GM21526 (cell line): Measurements from ENCODE around the gene MYB.

Experiments used
- ATAC-seq: cut with Tn5 transposase; IDR thresholded peaks from one replicate; pipeline ENCODE4 v1.9.1; 2021; ENCODE audit warnings: moderate library complexity; ENCODE audit not compliant: unreplicated experiment, low FRiP score

Gene MYB

GRCh38 chr6:135185483-135185882 lies 4.4 kb downstream of the MYB start:
- ATAC-seq = no peak

DNA sequence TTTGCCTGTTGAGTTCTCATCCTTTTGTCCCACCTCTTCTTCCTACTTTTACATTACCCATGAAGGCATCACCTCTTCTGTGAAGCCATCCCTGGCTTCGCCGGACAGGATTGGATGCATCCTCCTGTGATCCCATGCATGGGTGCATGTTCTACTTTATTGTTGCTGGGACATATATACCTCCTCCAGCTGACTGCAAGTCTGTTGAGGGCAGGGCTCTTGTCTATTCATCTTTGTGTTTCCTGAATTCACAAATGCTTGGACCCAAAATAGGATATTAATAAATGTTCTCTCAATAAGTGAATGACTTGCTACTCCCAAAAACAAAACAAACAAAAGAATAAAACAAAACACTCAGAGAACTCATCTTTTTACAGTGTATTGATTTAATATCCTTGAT lies 5.1 kb downstream of the MYB start:
- ATAC-seq = no peak

GRCh38 chr6:135187372-135187771 lies 6.3 kb downstream of the MYB start:
- ATAC-seq = no peak

DNA sequence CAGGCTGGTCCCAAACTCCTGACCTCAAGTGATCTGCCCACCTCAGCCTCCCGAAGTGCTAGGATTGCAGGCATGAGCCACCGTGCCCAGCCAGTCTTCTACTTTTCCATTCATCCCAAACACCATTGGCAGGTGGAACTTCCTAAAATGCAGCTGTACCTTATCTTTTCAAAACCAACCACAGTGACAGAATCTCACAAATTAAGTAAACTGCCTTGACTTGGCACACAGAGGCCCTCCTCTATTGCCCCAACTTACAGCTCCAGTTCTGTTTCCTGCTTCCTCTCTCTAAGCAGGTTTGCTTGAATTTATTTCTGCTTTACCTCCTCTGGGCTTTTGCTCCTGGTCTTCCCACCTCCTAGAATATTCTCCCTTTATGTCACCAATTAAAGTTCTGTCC lies 7.6 kb downstream of the MYB start:
- no peak for ATAC-seq

- ATAC-seq = no peak
Observed at GRCh38 chr6:135189344-135189743, 8.2 kb downstream of the MYB start.

DNA sequence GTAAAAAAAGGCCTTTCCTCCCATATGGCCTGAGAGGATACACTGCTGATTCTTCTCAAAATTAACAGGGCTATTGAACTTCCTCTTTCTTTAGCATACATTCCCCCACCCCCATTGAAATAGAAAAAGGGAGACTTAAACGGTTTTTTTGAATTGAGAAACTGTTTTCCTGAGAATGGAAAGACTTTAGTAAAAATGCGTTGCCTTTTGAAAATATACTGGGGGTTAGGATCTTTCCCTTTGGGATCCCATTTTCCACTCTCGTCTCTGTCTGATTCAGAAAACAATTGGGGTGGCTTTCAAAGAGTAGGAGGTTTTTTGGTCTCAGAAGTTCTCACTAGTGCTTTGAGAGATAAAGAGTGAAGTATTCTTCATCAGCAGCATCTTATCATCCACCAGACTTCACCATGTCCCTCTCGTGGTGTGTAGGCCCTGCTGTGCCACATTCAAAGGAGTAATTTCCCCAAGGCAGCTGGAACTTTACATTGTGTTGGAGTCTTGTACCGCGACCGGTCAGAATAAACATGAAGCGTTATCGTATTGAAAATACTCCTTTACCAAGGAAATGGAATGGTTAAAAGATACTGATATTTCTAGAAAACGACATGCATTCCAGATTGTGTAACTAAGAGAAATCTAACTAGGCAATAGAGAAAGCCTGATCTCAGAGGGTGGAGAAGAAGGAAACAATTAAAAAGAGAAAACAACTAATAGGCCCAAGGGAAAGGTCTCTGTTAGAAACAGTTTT lies 10.6 kb downstream of the MYB start:
- no peak for ATAC-seq

GRCh38 chr6:135192256-135193174 lies 11.4 kb downstream of the MYB start:
- ATAC-seq = no peak

GRCh38 chr6:135193221-135193620 lies 12.1 kb downstream of the MYB start:
- ATAC-seq = no peak

DNA sequence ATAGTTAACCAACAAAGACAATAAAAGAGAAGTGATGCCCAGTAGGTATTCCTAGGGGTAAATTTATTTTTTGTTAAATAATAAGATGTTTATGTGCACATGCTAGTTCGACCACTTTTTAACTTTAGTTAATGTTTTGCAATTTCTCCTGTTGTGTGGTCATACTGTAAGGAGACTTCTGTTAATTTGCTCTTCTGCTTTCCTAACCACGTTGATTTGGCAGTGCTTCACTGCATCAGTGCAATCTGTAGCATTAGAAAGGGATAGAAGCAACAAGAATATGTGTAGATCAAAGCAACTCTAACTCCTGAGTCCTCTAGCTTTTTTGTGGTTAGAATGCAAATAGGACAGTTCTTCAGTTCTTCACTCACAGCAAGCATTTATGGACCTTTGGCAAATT lies 13.9 kb downstream of the MYB start:
- ATAC-seq = no peak

DNA sequence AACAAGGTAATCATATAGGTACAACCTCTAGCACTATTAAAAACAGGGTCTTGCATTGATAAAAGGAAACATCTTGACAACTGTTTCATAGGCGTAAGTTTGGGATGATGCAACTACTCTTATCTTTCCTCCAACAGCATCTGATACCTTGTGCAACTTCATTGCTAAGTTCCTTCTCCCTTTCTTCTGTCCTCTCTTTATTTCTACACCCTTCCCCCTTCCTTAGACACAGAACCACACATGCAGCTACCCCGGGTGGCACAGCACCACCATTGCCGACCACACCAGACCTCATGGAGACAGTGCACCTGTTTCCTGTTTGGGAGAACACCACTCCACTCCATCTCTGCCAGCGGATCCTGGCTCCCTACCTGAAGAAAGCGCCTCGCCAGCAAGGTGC lies 14.4 kb downstream of the MYB start:
- ATAC-seq = no peak

- ATAC-seq = no peak
Observed at GRCh38 chr6:135196739-135197510, 15.8 kb downstream of the MYB start.

DNA sequence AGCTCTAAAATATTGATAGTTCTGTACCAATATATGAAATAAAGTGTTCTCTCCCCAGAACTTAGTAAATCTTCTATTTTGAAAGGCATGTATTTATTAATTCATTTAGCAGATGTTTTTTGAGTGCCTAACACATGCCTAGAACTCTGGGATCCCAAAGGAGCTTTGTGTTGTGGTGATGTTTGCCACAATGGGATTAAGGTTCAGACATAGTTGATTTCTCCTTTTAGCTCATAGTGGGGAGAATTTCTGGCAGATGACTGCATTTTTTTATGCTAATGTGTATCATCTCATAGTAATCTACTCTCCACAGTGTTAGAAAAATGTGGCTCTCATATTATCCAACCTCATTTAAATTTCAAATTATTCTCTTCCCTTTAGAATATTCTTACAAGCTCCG lies 21.7 kb downstream of the MYB start:
- ATAC-seq = no peak

DNA sequence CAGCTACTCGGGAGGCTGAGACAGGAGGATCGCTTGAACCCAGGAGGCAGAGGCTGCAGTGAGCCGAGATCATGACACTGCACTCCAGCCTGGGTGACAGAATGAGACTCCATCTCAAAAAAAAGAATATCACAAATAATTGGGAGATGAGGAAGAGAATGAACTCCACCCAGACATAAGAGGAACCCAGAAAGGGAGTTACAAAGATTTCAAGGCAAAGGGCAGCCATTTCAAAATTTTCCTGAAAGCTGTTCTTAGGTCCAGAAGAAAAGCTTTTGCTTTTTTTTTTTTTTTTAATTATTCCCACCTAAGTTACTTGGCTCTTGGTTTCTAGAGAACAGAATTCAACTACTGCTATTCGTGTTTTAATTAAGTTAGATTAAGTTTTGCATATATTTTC lies 23.8 kb downstream of the MYB start:
- ATAC-seq = no peak

- no peak for ATAC-seq
Observed at GRCh38 chr6:135209803-135210202, 28.7 kb downstream of the MYB start.

DNA sequence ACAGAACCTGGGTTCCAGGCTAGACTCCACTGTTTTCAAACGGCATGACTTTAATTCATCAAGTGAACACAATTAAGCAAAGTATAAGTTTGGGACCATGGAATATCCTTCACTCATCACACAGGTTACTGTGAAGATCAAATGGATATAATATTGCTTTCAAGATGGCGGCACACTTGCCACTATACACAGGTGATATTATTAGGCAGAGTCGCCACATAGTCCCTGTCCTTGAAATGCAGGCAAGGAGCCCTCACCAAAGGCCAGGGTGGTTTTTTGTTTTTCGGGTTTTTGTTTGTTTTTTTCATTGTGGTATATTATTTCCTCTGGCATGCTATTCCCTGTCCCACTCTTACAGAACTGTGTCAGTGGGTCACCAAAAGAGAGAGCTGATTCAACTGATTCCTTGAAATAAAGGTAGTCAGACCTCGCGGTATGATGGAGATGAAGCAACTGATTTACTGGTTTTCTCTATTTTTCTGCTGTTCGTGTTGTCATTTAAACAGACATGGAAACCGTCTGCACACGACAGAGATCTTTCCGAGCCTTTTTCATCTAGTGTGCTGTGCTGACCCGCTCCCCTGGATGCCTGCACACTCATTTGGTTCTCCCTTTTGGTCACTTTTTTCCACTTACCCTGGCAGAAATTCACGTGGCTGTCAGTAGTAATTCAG lies 29.7 kb downstream of the MYB start:
- no peak for ATAC-seq

DNA sequence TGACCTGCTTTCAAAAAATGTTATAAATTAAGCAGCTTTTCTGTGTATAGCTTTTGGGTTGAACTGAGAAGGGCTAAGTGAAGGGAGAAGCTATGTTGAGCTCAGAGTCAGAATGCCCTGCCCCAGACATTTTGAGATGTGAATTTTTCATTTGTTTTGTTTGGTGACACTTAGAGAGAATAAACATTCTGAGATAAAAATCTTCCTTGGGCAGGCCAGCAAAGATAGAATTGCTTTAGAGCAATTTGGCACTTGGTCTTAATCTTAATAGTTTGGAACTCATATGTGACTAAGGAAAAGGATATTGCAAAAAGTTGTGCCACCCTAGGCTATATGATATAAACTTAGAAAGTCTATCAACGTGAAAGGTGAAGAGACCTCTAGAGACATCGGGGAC lies 30.2 kb downstream of the MYB start:
- no peak for ATAC-seq

GRCh38 chr6:135212020-135212806 lies 31.1 kb downstream of the MYB start:
- ATAC-seq = no peak

DNA sequence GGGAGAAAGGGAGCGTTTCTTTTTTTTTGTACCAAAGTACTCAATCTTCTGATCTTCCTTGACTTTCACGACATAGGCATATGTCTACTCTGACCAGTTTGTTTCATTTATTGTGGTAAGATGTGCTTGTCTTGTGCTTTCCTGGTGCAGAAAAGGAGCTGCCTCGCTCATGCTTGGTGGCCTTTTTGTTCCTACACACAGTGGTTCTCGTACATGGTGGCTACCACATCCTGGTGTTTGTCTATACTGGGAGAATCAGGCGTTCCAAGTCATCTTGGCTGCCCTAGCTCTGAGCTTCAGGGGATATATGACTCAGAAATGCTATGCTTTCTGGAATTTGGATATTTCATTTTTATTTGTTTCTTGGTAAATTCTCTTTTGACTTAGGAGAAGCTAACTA lies 31.8 kb downstream of the MYB start:
- ATAC-seq = no peak

DNA sequence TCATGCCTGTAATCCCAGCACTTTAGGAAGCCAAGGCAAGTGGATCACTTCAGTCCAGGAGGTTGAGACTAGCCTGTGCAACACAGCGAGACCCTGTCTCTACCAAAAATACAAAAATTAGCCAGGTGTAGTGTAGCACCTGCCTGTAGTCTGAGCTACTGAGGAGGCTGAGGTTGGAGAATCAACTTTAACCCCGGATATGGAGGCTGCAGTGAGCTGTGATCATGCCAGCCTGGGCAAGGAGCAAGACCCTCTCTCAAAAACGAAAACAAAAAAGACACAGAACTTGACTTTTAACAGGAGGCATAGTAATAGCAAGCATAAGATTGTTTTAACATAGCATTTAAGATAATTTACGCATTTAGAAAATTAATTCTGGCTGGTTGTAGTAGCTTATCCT lies 32.5 kb downstream of the MYB start:
- ATAC-seq = no peak

- ATAC-seq = no peak
Observed at GRCh38 chr6:135215160-135215559, 34.1 kb downstream of the MYB start.
